Fibroblast of skin of back (primary cell): ENCODE results near the gene ZNF891. TPM values are rescaled to one million over a fixed set of nuclear protein-coding genes. Genes with fewer than 3 reads are reported as not detected.
A peak's percentile ranks its signal among the peaks of the same experiment; 100 is the strongest.

Experiments used
- DNase-seq: peaks from one replicate; pipeline ENCODE4 v3.0.0-alpha.2; 2013
- polyA plus RNA-seq, 2 experiments: library from polyadenylated mRNA; unstranded; fragments of 120-200 nt; gene quantifications; one replicate each; pipeline ENCODE4 v1.2.1, GENCODE V29; 2013; ENCODE audit not compliant: insufficient read length in 2 of 2

ZNF891 gene
- 0.49 TPM for polyA plus RNA-seq (2013, experiment 1 of 2; ENCODE audit: insufficient read length)
- 0.54 TPM for polyA plus RNA-seq (2013, experiment 2 of 2; ENCODE audit: insufficient read length)

GRCh38 chr12:133130038-133130807, at the start of gene ZNF891, which contains the start of gene ZNF10:
Gene ZNF891 (minus strand): TSS chr12:133130274. CDS start chr12:133121918, 8,356 bp downstream.
Gene ZNF10 (plus strand): TSS chr12:133130627. CDS start chr12:133144493, 13,866 bp downstream.
- DNase-seq: peak; percentile 94

DNA sequence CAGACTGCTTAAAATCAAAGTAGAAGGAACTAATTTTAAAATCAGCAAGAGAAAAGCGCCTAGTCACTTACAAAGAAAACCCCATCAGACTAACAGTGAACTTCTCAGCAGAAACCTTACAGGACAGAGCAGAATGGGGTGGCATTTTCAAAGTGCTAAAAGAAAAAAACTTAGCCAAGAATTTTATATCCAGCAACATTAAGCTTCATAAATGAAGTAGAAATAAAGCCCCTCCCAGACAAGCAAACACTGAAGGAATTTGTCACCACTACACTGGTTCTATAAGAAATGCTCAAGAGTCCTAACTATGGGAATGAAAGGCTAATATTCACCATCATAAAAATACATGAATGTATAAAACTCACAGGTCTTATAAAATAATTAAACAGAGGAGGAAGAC, 44.8 kb upstream of the ZNF891 start:
- DNase-seq: no peak

DNA sequence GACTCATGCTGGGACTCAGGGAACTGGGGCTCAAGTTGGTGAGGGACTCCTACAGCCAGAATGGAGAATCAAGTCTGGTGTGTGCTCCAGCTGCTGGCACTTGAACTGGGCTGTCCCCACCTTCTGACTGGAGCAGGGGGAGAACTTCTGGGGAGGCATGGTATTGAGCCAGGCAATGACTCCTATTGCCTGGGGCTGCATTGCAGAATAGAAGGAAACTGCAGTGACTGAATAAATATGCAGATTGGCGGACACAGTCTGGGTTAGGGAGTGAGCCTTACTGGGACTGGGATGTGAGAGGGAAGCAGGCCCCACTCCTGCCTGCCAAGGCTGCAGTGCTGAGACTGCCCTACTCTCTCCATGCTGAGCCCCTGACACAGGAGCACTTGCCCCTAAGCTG, 42.4 kb upstream of the ZNF891 start:
- no peak for DNase-seq

GRCh38 chr12:133165776-133166175, 35.7 kb upstream of the ZNF891 start:
- no peak for DNase-seq

- no peak for DNase-seq
These were observed 26.1 kb upstream of the ZNF891 start for GRCh38 chr12:133156125-133156690.

- no peak for DNase-seq
These were observed 15.9 kb upstream of the ZNF891 start for GRCh38 chr12:133145981-133146380.

GRCh38 chr12:133135747-133136146, 5.7 kb upstream of the ZNF891 start:
- no peak for DNase-seq

DNA sequence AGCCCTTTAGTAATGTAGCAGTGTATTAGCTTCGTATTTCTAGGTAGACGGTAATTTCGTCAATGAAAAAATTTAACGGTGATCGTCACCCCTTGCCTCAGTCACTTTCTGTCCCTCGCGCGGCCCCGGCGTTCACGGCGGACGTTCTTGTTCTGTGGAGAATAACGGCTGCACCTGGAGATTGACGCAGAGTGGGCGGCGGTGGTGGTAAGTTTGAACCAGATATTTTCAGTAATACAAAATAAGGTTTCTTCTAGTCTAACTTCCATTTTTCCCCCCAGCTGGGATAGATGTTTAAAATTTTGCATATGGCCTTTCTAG, 694 bp upstream of the ZNF891 start:
- DNase-seq: no peak

DNA sequence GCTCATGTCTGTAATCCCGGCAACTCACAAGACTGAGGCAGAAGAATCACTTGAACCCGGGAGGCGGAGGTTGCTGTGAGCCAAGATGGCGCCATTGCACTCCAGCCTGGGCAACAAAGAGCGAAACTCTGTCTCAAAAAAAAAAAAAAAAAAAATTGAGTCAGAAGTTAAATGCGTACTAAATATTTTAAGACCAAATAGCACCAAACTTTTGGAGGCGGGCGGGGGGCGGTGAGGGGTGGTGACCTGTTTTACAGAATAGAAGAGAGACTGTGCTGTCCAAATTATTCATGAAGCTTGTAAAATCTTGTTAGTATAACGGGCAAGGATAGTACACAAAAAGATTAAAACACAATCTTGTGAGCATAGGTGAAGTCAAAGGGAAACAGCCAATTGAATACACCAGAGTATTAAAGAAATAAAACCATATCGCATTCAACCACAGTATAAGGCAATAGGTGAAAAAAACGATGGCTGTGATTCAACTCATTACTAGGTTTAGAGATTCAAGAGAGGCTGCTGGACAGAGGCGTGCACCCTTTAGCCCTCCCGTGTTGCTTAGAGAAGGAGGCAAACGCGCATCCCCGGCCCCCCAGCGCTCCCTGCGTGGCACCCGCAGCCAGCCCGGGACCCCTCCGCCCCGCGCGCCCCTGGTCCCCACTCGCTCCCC, 571 bp downstream of the ZNF891 start:
- no peak for DNase-seq

DNA sequence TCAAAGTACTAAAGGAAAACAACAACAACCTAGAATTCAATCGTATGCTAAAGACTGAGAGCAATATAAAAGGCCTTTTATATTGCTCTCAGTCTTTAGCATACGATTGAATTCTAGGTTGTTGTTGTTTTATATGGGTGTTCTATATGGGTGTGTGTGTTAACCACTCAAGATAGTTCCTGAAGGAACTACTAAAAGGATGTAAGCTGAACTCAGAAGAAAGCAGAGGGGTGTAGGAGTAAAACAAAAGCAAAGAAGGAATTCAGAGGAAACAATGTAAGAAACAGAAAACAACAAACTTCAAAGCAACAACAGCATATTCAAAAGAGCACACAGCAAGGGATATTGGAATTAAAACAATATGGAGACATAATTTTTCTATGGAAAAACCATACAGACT, 5.4 kb downstream of the ZNF891 start:
- no peak for DNase-seq

DNA sequence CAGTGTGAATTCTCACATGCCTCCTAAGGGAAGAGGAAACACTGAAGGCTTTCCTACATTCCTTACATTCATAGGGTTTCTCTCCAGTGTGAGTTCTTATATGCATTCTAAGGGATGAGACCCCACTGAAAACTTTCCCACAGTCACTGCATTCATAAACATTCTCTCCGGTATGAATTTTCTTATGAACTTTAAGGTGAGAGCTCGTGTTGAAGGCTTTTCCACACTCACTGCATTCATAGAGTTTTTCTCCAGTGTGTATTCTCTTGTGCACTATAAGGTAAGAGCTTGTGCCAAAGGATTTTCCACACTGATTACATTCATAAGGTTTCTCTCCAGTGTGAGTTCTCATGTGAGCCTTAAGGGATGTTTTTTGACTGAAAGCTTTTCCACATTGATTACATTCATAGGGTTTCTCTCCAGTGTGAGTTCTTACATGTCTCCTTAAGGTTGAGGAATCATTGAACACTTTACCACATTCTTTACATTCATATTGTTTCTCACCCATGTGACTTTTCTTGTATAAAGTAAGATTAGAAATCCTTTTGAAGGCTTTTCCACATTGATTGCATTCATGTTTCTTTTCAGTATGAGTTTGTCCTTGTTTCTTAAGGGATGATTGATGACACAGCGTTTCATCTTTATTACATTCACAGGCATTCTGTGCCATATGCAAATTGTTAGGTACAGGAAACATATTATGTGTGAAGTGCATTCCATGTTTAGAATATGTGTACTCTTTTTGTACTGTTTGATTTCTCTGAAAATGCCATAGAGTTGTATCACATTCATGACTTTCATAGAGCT, 9.5 kb downstream of the ZNF891 start:
- DNase-seq: no peak

DNA sequence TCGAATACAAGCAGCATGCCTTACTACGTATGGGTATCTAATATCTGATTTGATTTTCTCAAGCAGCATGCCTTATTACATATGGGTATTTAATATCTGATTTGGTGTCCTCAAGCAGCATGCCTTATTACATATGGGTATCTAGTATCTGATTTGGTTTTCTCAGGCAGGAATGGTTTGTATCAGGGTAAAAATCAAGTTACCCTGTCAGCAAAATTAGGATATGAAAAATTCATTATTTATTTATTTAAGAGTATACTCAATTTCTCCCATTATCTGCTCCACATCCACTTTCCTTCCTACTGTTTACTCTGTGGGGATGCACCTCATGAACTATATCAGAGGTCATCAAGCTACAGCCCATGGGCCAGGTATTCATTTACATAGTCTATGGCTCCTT, 21.9 kb downstream of the ZNF891 start:
- DNase-seq: no peak

DNA sequence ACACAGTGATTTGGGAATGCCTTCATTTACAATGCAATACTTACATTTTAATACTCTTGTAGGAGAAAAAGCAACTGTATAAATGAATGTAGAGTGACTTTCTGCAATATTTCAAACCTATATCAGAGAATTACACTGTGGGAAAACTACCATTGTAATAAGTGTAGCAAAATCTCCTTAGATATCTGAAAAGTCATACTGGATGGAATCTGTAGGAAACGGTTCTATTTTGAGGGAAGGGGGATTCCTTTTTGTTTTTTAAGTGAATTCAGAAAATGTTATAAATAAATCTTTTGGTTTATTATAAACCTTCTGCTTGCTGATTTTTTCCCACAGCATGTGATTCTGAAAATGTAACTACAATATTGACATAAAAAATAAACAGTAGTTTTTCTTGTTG, 23.0 kb downstream of the ZNF891 start:
- DNase-seq: no peak

- peak; percentile 9 for DNase-seq
These were observed 23.8 kb downstream of the ZNF891 start for GRCh38 chr12:133106253-133106652.

- DNase-seq: no peak
These were observed 24.5 kb downstream of the ZNF891 start for GRCh38 chr12:133105620-133106019.

- no peak for DNase-seq
These were observed 46.7 kb downstream of the ZNF891 start for GRCh38 chr12:133083345-133083744.

DNA sequence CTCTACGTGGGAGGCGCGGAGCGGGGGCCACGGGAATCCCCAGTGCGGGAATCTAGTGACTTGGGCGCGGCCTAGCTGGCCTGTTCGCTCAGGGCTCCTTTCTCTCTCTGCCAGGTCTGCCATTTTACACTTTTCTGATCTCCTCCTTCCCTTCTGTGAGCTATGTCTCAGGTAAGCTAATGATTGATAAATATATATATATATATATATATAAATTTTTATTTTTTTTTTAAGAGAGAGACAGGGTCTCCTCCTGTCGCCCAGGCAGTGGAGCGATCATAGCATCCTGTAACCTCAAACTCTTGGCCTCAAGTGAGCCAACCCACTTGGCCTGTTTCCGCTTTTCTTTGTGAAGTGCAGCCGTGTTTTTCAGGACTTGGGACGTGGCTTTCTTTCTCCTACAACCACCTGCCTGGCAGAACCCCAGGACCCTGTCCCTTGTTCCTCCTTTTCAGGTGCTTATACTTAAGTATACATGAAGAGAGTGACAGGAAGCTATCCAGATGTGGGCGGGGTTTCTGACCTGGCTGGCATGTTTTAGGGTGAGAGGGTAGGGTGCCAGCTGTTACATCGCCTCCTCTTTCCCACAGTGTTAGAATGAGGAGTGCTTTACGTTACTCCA, 48.8 kb downstream of the ZNF891 start:
- no peak for DNase-seq

- DNase-seq: peak; percentile 96
These were observed 49.5 kb downstream of the ZNF891 start, which contains the start of gene ZNF140 for GRCh38 chr12:133080368-133081158. Gene ZNF140 (plus strand): TSS chr12:133080923. CDS start chr12:133081321, 398 bp downstream.

DNA sequence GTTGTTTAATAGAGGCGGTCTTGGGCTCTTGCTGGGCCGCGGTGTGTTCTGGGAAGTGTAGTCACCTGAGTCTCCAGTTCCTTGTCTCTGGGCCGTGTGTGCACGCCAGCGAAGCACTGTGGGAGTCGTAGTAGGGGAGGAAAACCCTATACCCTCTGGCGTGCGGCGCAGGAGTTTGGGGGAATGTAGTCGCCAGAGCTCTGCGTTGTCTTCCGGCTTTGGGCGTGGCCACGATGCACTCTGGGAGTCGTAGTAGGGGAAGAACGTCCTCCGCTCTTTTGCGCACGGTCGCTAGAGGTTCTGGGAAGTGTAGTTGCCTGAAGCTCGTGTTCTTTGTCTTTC, 50.1 kb downstream of the ZNF891 start:
- DNase-seq: peak; percentile 99

GRCh38 chr12:133073836-133074235, 56.2 kb downstream of the ZNF891 start:
- no peak for DNase-seq

- DNase-seq: no peak
These were observed 66.5 kb downstream of the ZNF891 start for GRCh38 chr12:133063556-133063955.

GRCh38 chr12:133061954-133062353, 68.1 kb downstream of the ZNF891 start:
- DNase-seq: no peak
